CD4-positive, alpha-beta T cell treated with Interleukin-4 for 1 hour (primary cell): ENCODE data around the gene MAJIN.

Experiments used
- DNase-seq, 2 donors: peaks; one replicate each; pipeline ENCODE4 v3.0.0-alpha.2; 2020 to 2022

The MAJIN gene

GRCh38 chr11:64909653-64910343 lies 62.1 kb downstream of the MAJIN start:
- DNase-seq, result no peak

GRCh38 chr11:64908766-64909165 lies 63.1 kb downstream of the MAJIN start:
- DNase-seq, result no peak

- DNase-seq, result no peak
These were observed 65.6 kb downstream of the MAJIN start for GRCh38 chr11:64906314-64906635.

GRCh38 chr11:64905516-64906313 lies 66.2 kb downstream of the MAJIN start:
- no peak for DNase-seq

GRCh38 chr11:64903291-64903833 lies 68.5 kb downstream of the MAJIN start:
- DNase-seq, result no peak

GRCh38 chr11:64902102-64902900 lies 69.6 kb downstream of the MAJIN start:
- no peak for DNase-seq

GRCh38 chr11:64900774-64901173 lies 71.1 kb downstream of the MAJIN start:
- DNase-seq, result no peak

- DNase-seq, result peak; percentile 69 to 86
These were observed 71.6 kb downstream of the MAJIN start for GRCh38 chr11:64900263-64900678.

- no peak for DNase-seq
These were observed 73.4 kb downstream of the MAJIN start for GRCh38 chr11:64898541-64898940.

GRCh38 chr11:64898076-64898445 lies 73.8 kb downstream of the MAJIN start:
- DNase-seq, result no peak

GRCh38 chr11:64897381-64898075 lies 74.4 kb downstream of the MAJIN start:
- DNase-seq, result no peak

GRCh38 chr11:64896448-64897022 lies 75.4 kb downstream of the MAJIN start:
- DNase-seq, result no peak

- no peak for DNase-seq
These were observed 77.0 kb downstream of the MAJIN start for GRCh38 chr11:64894812-64895452.

- DNase-seq, result peak; percentile 88 to 89
These were observed 77.7 kb downstream of the MAJIN start for GRCh38 chr11:64894070-64894811.

GRCh38 chr11:64893194-64894069 lies 78.5 kb downstream of the MAJIN start:
- no peak for DNase-seq

- DNase-seq, result no peak
These were observed 79.1 kb downstream of the MAJIN start for GRCh38 chr11:64892838-64893193.

GRCh38 chr11:64892411-64892831 lies 79.5 kb downstream of the MAJIN start:
- no peak for DNase-seq

- no peak for DNase-seq
These were observed 80.0 kb downstream of the MAJIN start for GRCh38 chr11:64891880-64892279.

GRCh38 chr11:64891215-64891848 lies 80.6 kb downstream of the MAJIN start:
- DNase-seq, result no peak

GRCh38 chr11:64890522-64890939 lies 81.4 kb downstream of the MAJIN start:
- no peak for DNase-seq
